Endometrium (tissue), 2 donors: ENCODE results near the gene PAK1IP1.
"Not testable (repeated sequence)": the region's sequence is repeated elsewhere in the genome, so short reads cannot be mapped to it uniquely, and the experiment has no call there.

Experiments
- FAIRE-seq: peaks from 2 replicates; lab custom pipeline; 2012; peaks lifted over from hg19 to GRCh38; lab: Jason Lieb, UNC
- donor health status: control.
- donor health status: control.

Gene PAK1IP1, protein sequence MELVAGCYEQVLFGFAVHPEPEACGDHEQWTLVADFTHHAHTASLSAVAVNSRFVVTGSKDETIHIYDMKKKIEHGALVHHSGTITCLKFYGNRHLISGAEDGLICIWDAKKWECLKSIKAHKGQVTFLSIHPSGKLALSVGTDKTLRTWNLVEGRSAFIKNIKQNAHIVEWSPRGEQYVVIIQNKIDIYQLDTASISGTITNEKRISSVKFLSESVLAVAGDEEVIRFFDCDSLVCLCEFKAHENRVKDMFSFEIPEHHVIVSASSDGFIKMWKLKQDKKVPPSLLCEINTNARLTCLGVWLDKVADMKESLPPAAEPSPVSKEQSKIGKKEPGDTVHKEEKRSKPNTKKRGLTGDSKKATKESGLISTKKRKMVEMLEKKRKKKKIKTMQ

DNA sequence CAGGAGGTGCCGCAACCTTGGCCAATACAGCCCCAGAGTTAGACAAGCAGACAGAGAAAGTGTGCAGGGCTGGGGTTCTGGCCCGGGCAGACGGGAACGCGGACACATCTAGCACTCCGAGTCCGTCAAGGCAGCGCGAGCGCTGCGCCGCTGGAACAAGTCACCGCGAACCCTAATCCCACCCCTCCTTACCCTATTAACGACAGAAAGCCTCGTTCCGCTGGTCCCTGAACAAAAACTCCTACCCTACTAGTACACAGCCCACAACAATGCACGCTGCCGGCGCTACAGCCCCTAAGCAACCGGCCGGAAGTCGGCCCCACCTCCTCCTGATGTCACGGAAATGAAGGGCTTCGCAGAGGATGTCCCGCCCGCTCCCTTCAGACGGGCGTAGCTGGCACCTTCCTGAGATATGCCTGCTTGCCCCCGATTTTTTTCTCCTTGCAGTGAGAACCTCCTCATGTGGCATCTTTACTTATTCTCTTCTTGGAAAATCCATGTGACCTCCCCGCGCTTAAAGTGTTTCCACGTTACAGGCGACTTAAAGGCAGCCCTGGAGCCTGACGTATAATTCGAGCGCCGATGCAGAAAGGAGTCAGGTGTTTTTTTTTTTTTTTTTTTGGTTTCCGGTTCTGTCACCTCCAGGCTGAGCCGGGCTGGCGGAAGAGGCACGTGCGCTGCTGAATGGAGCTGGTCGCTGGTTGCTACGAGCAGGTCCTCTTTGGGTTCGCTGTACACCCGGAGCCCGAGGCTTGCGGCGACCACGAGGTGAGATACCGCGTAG, at the start of gene PAK1IP1, which contains the start of gene C6orf52:
Gene PAK1IP1, plus strand, starts transcription at position 671 of the 784 bp plus-strand sequence. Its CDS starts 14 bp downstream, at position 685.
Gene C6orf52, minus strand, starts transcription at position 315 of the 784 bp plus-strand sequence. CDS start 7,066 bp downstream, outside the sequence.
- FAIRE-seq: no peak

DNA sequence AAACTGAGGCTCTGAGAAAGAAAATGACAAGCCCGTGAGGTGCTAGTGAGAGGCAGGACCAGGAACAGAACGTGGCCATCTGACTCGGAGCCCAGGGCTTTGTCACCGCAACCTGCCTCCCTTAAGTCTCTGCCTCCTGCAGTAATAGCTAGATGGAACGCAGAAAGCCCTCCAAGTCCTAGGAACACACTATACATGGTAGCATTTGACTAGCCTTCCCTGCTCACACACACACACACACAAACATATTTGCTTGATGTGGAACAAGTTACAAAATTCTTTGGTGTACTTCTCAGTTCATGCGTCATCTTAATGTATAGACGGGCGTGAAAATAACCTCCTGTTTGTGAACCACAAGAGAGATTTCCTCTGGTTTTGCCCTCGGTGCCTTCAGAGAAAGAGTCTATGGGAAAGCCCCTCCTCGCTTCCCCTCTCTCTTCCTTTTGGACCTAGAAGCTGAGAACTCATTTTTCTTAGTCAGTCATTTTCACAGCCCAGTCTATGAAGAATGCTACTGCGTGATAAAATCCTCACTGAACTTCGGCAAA, 39.2 kb upstream of the PAK1IP1 start:
- no peak for FAIRE-seq

DNA sequence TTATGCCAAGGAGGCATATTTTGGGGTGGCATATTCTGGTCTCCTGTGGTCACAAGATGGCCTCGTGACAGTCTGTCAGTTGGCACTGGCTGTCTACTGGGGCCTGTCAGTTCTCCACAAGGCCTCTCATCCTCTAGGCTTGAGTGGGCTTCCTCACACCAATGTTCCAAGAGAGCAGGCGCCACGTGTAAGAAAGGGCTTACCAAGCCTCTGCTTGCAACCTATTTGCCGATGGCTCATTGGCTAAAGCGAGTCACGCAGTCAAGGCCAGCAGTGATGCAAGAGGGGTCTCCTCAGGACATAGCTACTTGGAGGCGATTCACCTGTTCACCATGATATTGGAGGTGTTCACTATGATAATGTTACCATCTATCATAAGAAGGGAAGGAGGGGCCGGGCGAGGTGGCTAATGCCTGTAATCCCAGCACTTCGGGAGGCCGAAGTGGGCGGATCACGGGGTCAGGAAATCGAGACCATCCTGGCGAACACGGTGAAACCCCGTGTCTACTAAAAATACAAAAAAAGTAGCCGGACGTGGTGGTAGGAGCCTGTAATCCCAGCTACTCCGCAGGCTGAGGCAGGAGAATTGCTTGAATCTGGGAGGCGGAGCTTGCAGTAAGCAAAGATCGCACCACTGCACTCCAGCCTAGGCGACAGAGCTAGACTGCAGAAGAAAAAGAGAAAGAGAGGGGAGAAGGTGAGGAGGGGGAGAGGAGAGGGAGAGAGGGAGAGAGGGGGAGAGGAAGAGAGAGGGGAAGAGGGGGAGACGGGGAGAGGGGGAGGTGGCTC, 35.7 kb upstream of the PAK1IP1 start:
- no peak for FAIRE-seq

DNA sequence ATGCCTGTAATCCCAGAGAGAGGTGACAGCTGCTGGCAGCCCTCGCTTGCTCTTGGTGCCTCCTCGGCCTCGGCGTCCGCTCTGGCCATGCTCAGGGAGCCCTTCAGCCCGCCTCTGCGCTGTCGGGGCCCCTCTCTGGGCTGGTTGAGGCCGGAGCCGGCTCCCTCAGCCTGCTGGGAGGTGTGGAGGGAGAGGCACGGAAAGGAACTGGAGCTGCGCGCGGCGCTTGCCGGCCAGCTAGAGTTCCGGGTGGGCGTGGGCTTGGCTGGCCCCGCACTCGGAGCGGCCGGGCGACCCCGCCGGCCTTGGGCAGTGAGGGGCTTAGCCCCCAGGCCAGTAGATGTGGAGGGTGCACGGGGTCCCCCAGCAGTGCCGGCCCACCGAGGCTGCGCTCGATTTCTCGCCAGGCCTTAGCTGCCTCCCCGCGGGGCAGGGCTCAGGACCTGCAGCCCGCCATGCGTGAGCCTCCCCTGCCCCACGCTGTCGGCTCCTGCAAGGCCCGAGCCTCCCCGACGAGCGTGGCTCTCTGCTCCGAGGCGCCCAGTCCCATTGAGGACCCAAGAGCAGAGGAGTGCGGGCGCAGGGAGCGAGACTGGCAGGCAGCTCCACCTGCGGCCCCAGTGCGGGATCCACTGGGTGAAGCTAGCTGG, 34.9 kb upstream of the PAK1IP1 start:
- no peak for FAIRE-seq

DNA sequence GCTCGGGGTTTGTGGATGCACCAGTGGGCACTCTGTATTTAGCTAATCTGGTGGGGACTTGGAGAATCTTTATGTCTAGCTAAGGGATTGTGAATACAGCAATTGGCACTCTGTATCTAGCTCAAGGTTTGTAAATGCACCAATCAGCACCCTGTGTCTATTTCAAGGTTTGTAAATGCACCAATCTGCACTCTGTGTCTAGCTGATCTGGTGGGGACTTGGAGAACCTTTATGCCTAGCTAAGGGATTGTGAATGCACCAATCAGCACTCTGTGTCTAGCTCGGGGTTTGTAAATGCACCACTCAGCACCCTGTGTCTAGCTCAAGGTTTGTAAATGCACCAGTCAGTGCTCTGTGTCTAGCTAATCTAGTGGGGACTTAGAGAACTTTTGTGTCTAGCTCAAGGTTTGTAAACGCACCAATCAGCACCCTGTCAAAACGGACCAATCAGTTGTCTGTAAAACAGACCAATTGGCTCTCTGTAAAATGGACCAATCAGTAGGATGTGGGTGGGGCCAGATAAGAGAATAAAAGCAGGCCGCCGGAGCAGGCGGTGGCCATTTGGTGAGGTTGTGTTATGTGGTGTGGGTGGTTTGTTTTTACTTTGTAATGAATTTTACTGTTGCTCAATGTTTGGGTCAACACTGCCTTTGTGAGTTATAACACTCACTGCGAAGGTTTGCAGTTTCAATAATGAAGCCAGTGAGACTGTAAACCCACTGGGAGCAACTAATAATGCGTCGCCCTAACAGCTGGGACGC, 34.2 kb upstream of the PAK1IP1 start:
- not testable (repeated sequence) for FAIRE-seq

DNA sequence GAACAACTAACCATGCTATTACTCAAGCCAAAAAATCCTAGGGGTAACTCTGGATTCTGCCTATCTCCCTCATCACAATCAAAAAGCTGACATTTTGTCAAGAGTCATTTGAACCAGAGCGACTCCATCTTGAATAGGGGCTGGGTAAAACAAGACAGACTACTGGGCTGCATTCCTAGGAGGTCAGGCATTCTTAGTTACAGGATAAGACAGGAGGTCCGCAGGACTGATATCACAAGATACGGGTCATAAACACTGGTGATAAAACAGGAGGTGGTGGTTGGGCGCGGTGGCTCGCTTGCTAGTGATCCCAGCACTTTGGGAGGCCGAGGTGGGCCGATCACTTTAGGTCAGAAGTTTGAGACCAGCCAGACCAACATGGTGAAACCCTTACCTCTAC, 32.6 kb upstream of the PAK1IP1 start:
- no peak for FAIRE-seq

DNA sequence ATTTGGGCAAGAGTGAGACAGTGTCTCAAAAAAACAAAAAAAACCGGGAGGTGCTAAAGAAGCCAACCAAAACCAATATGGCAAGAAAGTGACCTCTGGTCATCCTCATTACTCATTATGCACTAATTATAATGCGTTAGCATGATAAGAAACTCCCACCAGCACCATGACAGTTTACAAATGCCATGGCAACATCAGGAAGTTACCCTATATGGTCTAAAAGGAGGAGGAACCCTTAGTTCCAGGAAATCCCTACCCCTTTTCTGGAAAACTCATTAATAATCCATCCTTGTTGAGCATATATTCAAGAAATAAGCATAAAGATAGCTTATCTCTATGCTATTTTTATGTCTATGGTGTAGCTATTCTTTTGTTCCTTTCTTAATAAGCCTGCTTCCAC, 32.0 kb upstream of the PAK1IP1 start:
- no peak for FAIRE-seq

DNA sequence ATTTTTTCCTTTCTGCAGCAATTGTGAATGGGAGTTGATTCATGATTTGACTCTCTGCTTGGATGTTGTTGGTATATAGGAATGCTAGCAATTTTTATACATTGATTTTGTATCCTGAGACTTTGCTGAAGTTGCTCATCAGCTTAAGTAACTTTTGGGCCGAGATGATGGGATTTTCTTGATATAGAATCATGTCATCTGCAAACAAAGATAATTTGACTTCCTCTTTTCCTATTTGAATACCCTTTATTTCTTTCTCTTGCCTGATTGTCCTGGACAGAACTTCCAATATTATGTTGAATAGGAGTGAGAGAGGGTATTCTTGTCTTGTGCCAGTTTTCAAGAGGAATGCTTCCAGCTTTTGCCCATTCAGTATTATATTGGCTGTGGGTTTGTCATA, 29.2 kb upstream of the PAK1IP1 start:
- not testable (repeated sequence) for FAIRE-seq

DNA sequence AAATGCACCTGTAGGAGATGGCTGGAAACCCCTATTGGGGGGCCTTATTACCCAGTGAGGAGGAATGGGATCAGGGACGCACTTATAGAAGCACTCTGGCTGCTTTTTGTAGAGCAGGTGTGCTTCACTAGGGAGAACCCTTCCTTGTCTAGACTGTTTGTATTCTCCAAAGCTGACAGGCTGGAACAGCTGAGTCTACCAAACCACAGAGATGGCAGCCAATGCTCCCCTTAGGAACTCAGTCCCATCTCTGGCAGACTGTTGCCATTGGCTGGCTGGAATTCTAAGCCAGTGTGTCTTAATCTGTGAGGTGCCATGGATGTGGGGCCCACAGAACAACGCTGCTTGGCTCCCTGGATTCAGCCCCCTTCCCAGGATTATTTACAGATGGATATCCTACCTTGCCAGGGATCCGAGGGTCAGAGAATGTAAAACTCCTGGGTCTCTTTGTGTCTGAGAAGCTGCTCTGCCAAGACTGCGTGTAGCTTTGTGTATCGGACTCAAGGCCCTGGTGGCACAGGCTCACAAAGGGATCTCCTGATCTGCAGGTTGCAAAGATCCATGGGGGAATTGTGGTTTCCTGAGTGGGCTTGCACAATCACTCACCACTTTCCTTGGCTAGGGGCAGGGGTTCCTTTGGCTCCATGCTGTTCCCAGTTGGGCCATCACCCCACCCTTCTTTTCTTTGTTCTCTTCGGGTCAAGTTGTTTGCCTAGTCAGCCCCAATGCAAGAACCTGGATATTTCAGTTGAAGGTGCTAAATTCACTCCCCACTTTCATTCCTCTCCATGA, 26.4 kb upstream of the PAK1IP1 start:
- FAIRE-seq: no peak

DNA sequence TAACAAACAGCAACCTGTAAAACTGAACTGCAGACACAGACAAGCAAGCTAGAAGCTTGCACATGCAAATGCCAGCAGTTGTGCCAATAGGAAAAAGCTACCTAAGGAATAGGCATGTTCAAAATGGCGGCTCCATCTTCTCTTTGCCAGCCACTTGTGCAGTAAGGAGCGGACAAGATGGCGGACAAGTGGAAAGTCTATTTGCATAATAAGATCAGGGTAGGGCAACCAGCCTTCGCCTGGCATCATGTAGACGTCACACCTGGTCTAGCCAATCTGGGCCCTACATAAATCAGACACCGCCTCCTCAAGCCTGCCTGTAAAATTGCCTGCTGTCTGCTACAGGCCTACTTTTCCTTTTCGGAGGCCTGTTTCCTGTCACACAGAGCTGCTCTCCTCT, 18.4 kb upstream of the PAK1IP1 start:
- no peak for FAIRE-seq

DNA sequence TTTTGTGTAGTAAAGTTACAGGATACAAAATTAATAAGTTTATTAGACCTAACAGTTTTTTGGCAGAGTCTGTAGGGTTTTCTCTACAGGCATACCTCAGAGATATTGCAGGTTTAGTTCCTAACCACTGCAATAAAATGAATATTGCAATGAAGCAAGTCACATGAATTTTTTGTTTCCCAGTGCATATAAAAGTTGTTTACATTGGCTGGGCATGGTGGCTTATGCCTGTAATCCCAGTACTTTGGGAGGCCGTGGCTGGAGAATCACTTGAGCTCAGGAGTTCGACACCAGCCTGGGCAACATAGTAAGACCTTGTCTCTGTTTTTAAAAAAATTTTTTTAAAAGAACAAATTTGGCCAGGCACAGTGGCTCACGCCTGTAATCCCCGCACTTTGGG, 16.3 kb upstream of the PAK1IP1 start:
- no peak for FAIRE-seq

DNA sequence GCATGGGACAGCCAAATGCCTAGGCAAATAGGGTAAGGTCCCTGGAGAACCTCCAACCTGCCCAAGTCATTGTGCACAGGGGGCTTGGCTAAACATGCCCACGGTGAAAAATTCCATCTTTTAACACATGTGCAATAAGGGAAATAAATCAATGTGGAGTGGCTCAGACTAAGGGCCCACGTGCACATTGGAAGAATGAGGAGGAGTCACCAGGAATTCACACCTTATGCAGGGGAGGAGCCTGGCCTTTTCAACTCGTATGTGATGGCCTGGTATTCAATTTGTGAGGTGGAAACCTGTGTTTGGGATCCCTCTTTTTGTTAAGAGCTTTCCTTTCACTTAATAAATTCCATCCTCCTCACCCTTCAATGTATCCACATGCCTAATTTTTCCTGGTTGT, 13.0 kb upstream of the PAK1IP1 start:
- FAIRE-seq: no peak

DNA sequence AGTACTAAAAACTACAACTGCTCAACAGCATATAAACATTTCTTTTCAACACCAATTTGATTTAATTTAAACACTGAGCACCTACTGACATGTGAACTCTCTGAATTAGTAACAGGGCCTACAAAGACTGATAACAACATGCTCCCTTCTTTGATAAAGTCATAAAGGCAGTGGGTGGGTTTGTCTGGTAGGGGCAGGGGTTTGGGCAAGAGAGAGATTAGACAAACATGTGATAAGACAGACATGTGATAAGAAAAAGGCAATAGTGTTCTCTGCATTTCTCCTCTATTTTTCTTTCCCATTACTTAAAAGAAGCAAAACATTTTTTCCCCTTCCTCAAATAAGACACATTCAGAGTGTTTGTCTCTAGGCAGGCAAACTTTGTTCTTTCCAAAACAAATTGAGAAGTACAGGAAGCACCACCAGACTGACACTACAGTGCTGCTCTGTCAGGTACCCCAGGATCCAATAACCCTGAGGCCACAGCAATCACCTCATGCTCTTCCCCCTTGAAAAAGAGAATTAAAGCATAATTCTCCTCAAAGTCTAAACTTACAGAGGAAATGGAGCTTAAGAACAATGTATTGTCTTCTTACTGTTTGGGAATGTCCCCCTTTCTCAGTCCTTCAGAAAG, 12.3 kb upstream of the PAK1IP1 start:
- FAIRE-seq: no peak

DNA sequence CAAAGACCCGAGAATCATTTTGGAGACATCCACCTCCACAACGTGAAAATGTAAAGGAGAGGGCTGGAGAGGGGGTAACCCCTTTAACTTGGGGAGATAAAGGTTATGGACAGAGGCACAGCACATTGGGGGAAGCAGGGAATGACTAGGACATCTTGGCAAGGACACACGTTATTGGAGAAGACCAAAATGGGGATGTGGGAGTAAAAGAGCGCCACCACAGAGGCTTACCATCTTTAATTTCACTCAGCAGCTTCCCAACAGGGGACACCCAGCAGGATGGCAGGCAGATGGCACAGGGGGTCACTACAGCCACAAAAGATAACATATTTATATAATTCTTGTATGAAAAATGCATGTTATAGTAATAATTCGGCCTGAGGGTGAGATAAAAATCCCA, 10.2 kb upstream of the PAK1IP1 start:
- FAIRE-seq: no peak

DNA sequence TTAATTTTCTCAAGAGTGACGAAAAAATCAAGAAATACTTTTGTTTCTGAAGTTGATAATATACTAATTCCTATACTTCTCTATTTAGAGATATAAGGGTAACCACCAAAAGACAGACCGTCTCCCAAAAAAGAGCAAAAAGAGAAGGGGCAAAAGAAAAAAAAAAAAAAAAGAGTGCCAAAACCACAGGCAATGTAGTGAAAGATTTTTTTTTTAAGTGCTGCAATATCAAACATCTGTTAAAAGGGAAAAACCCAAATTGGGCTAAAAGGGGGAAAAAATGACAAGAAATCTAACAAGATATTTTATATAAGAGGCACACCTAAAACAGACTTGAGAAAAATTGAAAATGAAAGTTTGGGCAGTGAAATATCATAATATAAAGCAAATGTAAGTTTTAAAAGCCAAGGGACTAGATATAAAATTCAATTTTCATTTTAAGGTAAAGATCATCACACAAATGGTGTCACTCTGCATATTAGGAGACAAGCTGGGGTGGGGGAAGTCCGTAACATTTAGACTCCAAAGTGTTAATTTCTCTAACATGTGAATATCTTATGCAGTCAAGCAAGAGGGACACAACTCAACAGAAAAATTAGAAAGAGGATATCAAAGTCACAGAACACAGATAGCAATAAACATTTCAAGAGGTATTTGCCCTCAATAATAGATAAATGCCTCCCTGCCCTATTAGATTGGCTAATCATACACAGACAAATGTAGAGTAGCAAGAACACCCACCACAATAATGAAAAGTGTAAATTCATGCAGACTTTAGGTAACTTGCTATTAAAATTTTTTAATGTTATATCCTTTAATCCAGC, 9.5 kb upstream of the PAK1IP1 start:
- no peak for FAIRE-seq

DNA sequence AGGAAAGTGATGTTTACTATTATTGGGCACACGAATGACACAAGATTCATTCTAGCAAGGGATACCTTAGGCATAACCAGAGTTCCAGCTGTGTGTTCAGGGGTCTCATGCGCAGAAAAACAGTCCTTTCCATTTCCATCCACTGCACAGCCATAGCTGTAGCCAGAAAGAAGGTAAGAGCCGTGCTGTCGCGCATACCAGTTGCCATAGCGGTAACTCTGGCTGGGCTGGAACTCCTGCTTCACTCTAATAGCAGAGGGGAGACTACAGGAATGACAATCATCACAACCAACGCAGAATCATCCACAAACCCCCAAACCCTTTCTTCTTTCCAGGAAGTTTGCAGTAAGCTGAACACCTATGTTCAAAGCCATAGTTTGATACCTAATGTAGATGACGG, 7.9 kb upstream of the PAK1IP1 start:
- no peak for FAIRE-seq

DNA sequence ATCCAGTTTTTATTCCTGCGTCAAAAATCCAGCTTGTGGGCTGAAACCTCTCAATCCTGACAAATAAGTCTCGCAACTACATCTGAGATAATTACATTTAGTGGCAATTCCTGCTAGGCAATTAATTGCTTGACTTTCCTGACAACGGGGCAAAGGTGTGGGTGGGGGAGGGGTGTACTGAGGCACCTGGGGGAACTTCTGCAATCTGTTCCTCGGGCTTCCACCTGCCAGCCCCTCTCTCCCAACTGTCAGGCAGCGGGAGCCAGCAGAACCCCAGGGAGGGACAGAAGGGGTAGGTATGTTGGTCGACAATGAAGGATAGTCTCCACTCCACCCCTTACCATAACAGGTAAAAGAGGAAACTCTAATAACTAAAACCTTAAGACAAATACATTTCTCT, 7.2 kb upstream of the PAK1IP1 start:
- FAIRE-seq: no peak

DNA sequence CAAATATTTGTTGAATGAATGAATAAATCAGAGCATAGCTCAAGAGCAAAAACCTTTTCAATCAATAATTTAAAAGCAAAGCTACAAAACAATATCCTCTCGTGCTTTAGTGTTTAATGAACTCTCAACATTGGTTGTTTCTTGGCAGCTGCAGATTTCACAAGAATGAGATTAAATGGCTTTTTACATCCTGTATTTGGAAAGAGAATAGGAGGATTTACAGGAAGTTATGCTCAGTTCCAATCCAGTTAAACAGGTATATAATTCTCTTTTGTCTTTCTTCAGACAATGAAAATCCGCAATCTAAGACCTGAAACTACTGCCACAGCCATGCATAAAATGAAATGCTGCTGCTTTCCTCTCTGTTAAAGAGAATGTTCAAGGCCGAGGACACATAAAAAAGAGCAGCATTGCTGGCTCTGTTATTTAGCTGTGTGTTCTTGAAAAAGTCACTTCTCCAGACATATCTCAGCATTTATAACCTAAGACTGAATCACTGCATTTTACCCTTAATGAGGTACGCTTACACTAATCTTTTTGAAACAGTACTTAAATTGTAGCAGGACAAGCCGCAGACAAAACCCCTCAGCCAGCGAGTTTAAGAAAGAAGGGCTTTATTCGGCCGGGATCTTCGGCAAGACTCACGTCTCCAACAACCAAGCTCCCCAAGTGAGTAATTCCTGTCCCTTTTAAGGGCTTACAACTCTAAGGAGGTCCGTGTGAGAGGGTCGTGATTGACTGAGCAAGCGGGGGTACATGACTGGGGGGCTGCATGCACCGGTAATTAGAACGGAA, 3.9 kb upstream of the PAK1IP1 start:
- FAIRE-seq: no peak
